Fibroblast of mammary gland (primary cell): ENCODE measurements around the gene ASXL1.

Source experiments
- DNase-seq: peaks from one replicate; pipeline ENCODE4 v3.0.0-alpha.2; 2010; ENCODE audit warnings: low read depth
- H3K4me3 ChIP-seq: 2 replicates; pipeline ENCODE4 v1.5.1; 2011; ENCODE audit warnings: low read depth, mild to moderate bottlenecking, low read length, moderate library complexity; ENCODE audit not compliant: control insufficient read depth
- TF ChIP-seq, protein P1 (sequence below): conservative IDR thresholded peaks from 2 replicates; pipeline ENCODE4 v1.5.1; 2011; ENCODE audit warnings: low read depth, low read length, inconsistent platforms; ENCODE audit not compliant: control insufficient read depth, insufficient read depth

ASXL1 gene

DNA sequence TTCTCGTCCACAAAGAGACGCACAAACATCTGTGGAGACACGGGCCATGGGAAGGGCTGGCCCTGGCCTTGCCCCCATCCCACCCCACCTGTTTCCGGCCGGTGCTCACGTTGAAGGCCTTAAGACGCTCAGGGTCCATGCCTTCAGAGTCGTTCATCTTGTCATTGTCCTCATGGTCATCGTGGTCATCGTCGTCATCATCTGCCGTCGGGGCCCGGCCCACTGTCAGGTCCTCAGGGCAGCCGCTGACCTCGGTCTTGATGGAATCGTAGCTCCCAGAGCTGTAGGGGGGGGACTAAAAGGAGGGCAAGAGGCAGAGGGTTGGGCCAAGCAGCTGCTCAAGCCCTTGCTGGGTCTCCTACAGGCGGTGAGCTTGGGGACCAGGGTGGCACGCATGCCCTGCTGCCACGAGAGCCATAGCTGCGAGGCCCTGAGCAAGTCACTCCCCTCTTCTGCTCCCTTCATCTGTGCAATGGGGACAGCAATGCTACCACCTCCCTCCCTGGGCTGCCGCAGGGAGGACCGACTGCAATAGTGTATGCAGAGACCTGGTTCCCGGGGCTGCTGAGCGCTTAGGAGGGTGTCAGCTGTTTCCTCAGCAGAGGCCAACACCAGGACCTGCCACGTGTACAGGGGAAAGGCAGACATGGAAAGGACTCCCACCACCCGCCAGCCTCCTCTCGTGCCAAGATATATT, 95.5 kb downstream of the ASXL1 start:
- no peak overlapping the region for H3K4me3 ChIP-seq
- no peak for DNase-seq
- TF ChIP-seq, protein P1, sequence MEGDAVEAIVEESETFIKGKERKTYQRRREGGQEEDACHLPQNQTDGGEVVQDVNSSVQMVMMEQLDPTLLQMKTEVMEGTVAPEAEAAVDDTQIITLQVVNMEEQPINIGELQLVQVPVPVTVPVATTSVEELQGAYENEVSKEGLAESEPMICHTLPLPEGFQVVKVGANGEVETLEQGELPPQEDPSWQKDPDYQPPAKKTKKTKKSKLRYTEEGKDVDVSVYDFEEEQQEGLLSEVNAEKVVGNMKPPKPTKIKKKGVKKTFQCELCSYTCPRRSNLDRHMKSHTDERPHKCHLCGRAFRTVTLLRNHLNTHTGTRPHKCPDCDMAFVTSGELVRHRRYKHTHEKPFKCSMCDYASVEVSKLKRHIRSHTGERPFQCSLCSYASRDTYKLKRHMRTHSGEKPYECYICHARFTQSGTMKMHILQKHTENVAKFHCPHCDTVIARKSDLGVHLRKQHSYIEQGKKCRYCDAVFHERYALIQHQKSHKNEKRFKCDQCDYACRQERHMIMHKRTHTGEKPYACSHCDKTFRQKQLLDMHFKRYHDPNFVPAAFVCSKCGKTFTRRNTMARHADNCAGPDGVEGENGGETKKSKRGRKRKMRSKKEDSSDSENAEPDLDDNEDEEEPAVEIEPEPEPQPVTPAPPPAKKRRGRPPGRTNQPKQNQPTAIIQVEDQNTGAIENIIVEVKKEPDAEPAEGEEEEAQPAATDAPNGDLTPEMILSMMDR: no peak

- TF ChIP-seq, protein P1: no peak
- no peak for DNase-seq
- H3K4me3 ChIP-seq: no peak overlapping the region
These were observed 96.3 kb downstream of the ASXL1 start for GRCh38 chr20:32454164-32455145.

DNA sequence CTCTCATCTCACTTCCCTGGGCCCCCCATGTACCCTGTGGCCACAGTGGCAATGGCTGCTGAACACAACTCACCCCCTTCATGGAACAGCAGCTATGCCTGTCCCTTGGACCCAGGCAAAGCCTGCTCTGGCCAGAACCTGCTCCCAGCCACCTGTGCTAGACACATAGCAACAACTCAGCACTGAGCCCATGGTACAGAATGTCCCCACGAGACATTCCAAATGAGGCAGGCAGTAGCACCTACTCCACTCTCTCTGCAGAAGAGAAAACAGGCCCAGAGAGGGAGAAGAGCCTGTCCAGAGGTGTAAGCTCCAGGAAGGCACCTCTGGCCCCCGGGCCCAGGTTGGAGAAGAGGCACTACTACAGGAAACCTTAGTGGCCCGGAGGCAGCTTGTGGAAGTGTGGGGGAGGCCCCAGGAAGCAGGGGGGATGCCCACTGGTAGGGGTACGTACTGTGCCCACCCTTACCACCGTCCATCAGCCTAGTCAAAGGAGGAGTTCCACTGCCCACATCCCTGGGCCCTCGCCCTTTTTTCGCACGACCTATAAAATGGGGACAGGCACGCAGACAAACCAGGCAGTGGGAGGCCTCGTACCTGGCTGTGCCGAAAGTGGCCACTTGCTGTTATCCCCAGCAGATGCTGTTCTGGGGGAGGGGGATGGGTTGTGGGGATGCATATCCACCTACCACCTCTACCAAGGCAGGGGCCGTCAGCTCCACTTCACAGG, 97.2 kb downstream of the ASXL1 start:
- DNase-seq: no peak
- TF ChIP-seq, protein P1: no peak
- no peak overlapping the region for H3K4me3 ChIP-seq

DNA sequence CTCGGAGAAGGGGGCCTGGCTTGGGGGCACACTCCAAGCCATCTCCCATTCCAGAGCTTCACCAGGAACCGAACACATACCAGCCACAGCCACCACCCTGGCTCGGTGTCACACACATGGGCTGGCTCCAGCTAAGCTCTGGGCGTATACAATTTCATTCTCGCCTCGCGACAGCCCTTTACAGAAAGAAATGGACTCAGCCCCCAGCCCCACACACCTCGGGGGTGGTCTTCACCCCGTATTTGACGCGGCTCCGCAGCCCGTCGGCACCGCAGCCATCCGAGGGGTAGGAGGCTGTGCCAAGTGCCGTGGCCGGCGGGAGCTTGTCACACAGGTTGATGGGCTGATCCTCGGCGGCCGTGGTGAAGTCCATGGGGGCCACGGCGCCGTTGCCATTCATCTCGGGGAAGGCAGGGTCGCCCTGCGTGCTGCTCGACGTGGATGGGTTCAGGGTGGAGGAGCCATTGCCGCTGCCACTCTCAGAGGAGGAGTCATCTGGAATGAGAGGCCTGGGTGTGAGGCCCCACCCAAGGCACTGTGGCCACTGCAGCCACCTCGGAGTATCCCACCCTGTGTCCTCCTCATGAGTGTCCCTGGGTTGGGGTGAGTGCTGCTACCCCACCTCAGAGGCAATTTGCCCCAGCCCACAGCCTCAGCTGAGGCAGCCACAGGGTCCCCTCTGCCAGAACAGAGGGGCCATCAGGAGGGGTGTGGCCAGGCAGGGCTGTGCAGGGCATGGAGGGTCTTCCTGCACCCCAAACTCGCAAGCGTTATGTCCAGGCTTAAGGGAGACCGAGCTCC, 98.0 kb downstream of the ASXL1 start:
- TF ChIP-seq, protein P1: no peak
- DNase-seq: no peak
- H3K4me3 ChIP-seq: no peak overlapping the region

GRCh38 chr20:32456869-32457478, 98.8 kb downstream of the ASXL1 start:
- no peak for DNase-seq
- TF ChIP-seq, protein P1: no peak
- H3K4me3 ChIP-seq: peak overlapping the region; percentile 46
